Neuronal stem cell (in vitro differentiated cells): Measurements from ENCODE around the gene TRIM47.
A peak's percentile ranks its signal among the peaks of the same experiment; 100 is the strongest.

Experiments
- DNase-seq: peaks from one replicate; pipeline ENCODE4 v3.0.0-alpha.2; 2013; ENCODE audit warnings: low spot score
- H2AFZ ChIP-seq: one replicate; pipeline ENCODE4 v1.6.1; 2013; ENCODE audit warnings: mild to moderate bottlenecking, low read length, inconsistent platforms
- H2AK5ac ChIP-seq: 2 replicates; pipeline ENCODE4 v1.6.1; 2013; ENCODE audit warnings: low read depth, mild to moderate bottlenecking, inconsistent platforms, low read length, moderate library complexity, mixed read lengths
- H2BK120ac ChIP-seq: 2 replicates; pipeline ENCODE4 v1.6.1; 2013; ENCODE audit warnings: low read depth, mild to moderate bottlenecking, inconsistent platforms, low read length, moderate library complexity, mixed read lengths
- H2BK12ac ChIP-seq: one replicate; pipeline ENCODE4 v1.6.1; 2013; ENCODE audit warnings: low read length, inconsistent platforms
- H2BK15ac ChIP-seq: 2 replicates; pipeline ENCODE4 v1.6.1; 2013; ENCODE audit warnings: mild to moderate bottlenecking, low read length, inconsistent platforms, mixed read lengths
- H2BK5ac ChIP-seq: one replicate; pipeline ENCODE4 v1.6.1; 2013; ENCODE audit warnings: inconsistent platforms, mild to moderate bottlenecking, low read length, moderate library complexity
- H3K14ac ChIP-seq: one replicate; pipeline ENCODE4 v1.6.1; 2013; ENCODE audit warnings: low read length, inconsistent platforms
- H3K18ac ChIP-seq: 2 replicates; pipeline ENCODE4 v1.6.1; 2013; ENCODE audit warnings: low read length, inconsistent platforms
- H3K23ac ChIP-seq: 2 replicates; pipeline ENCODE4 v1.6.1; 2013; ENCODE audit warnings: low read depth, mild to moderate bottlenecking, mixed read lengths, low read length, inconsistent platforms; ENCODE audit not compliant: poor library complexity
- H3K27ac ChIP-seq: replicated peaks from 3 replicates; pipeline ENCODE4 v1.5.1; 2013; ENCODE audit warnings: low read length, inconsistent platforms
- H3K27me3 ChIP-seq, 3 experiments: 2 replicates each; pipeline ENCODE4 v1.6.1; 2013; ENCODE audit warnings: low read length in 3 of 3, mild to moderate bottlenecking in 2 of 3, inconsistent platforms in 1 of 3, low read depth in 1 of 3, mixed read lengths in 1 of 3, moderate library complexity in 1 of 3; ENCODE audit not compliant: control insufficient read depth in 3 of 3, insufficient read depth in 3 of 3
- H3K36me3 ChIP-seq, 2 donors: replicated peaks in 1 of 2; 2 replicates each; pipeline ENCODE4 v1.6.1; 2013; ENCODE audit warnings: low read length in 2 of 2; ENCODE audit not compliant: control insufficient read depth in 2 of 2, insufficient read depth in 2 of 2
- H3K4ac ChIP-seq: 2 replicates; pipeline ENCODE4 v1.6.1; 2013; ENCODE audit warnings: inconsistent platforms, mild to moderate bottlenecking, low read length, moderate library complexity
- H3K4me1 ChIP-seq, 2 donors: 1 replicate in 1 of 2; 2 replicates in 1 of 2; pipeline ENCODE4 v1.6.1; 2013; ENCODE audit warnings: low read length in 2 of 2, low read depth in 1 of 2; ENCODE audit not compliant: control insufficient read depth in 2 of 2, insufficient read depth in 1 of 2
- H3K4me2 ChIP-seq: one replicate; pipeline ENCODE4 v1.6.1; 2013; ENCODE audit warnings: mild to moderate bottlenecking, low read length, inconsistent platforms; ENCODE audit not compliant: insufficient read depth, poor library complexity, severe bottlenecking
- H3K4me3 ChIP-seq, 2 donors: 2 replicates each; pipeline ENCODE4 v1.5.1; 2013; ENCODE audit warnings: low read length in 2 of 2, mild to moderate bottlenecking in 2 of 2, inconsistent platforms in 1 of 2, moderate library complexity in 1 of 2
- H3K79me1 ChIP-seq: one replicate; pipeline ENCODE4 v1.6.1; 2013; ENCODE audit warnings: low read depth, mild to moderate bottlenecking, inconsistent platforms, low read length, moderate library complexity
- H3K9ac ChIP-seq: one replicate; pipeline ENCODE4 v1.6.1; 2013; ENCODE audit warnings: mild to moderate bottlenecking, low read depth, low read length, inconsistent platforms; ENCODE audit not compliant: poor library complexity
- H3K9me3 ChIP-seq, 2 donors: replicated peaks in 1 of 2; 2 replicates each; pipeline versions ENCODE3 to v1.6.1; 2013; ENCODE audit warnings: low read length in 2 of 2, mild to moderate bottlenecking in 2 of 2, inconsistent platforms in 1 of 2, low read depth in 1 of 2, mixed read lengths in 1 of 2, moderate library complexity in 1 of 2; ENCODE audit not compliant: control insufficient read depth in 2 of 2, insufficient read depth in 1 of 2
- H4K8ac ChIP-seq: one replicate; pipeline ENCODE4 v1.6.1; 2013; ENCODE audit warnings: low read depth, mild to moderate bottlenecking, inconsistent platforms, low read length, moderate library complexity
- H4K91ac ChIP-seq: one replicate; pipeline ENCODE4 v1.6.1; 2013; ENCODE audit warnings: low read length, low read depth, mild to moderate bottlenecking, inconsistent platforms; ENCODE audit not compliant: poor library complexity
- WGBS, 2 donors: extraction: QIAGEN DNeasy Blood & Tissue Kit; methylation state at CpG; one replicate each; pipeline ENCODE4 v1.1.7; 2013; ENCODE audit warnings: missing lambda C conversion rate in 2 of 2, mixed read lengths in 1 of 2; ENCODE audit not compliant: insufficient read length in 2 of 2, insufficient replicate concordance in 1 of 2; ENCODE audit errors: extremely low coverage in 2 of 2; 5-methylcytosine and 5-hydroxymethylcytosine counted together

The TRIM47 gene

GRCh38 chr17:75825748-75826370, 52.5 kb downstream of the TRIM47 start:
- no peak for DNase-seq
- Histone ChIP-seq H3K27ac (no peak overlapping the region), H3K9me3 (no peaks in the 10 kb centered on the region), H4K91ac (no peak overlapping the region), H2BK15ac (no peak overlapping the region), H3K9ac (no peak overlapping the region), H2BK5ac (no peak overlapping the region), H3K4me1 (peaks cover 10 to 11% of the 10 kb centered on the region in 2 donors), H3K4me3 (no peak overlapping the region), H3K27me3 (no peaks in the 10 kb centered on the region), H3K4ac (no peak overlapping the region), H2BK120ac (no peak overlapping the region), H3K4me2 (no peak overlapping the region), H3K23ac (peak overlapping the region; percentile 77), H2AFZ (no peak overlapping the region), H3K79me1 (peaks cover 9% of the 10 kb centered on the region), H2BK12ac (no peak overlapping the region), H3K18ac (no peak overlapping the region), H3K36me3 (peaks cover 39 to 56% of the 10 kb centered on the region in 2 donors), H3K14ac (no peak overlapping the region), H2AK5ac (no peak overlapping the region), H4K8ac (no peak overlapping the region)
- WGBS, 2 donors, result no CpG with 5 or more reads among the region's 12 CpGs

GRCh38 chr17:75825149-75825552, 53.2 kb downstream of the TRIM47 start:
- no peak overlapping the region for H2BK15ac ChIP-seq
- no peak overlapping the region for H3K4ac ChIP-seq
- H3K27me3 ChIP-seq, result no peaks in the 10 kb centered on the region
- WGBS, 2 donors, result no CpG with 5 or more reads among the region's 13 CpGs
- H3K9me3 ChIP-seq, result no peaks in the 10 kb centered on the region
- H4K91ac ChIP-seq, result no peak overlapping the region
- H2BK12ac ChIP-seq, result no peak overlapping the region
- H3K36me3 ChIP-seq, result peaks cover 47 to 63% of the 10 kb centered on the region in 2 donors
- no peak overlapping the region for H2AK5ac ChIP-seq
- H3K14ac ChIP-seq, result no peak overlapping the region
- no peak overlapping the region for H3K18ac ChIP-seq
- H2AFZ ChIP-seq, result no peak overlapping the region
- H3K23ac ChIP-seq, result no peak overlapping the region
- H2BK5ac ChIP-seq, result no peak overlapping the region
- H4K8ac ChIP-seq, result no peak overlapping the region
- peaks cover 6 to 11% of the 10 kb centered on the region in 2 donors for H3K4me1 ChIP-seq
- no peak overlapping the region for H3K27ac ChIP-seq
- no peak overlapping the region for H3K9ac ChIP-seq
- H3K4me3 ChIP-seq, result no peak overlapping the region
- DNase-seq, result no peak
- no peak overlapping the region for H3K4me2 ChIP-seq
- H2BK120ac ChIP-seq, result no peak overlapping the region
- H3K79me1 ChIP-seq, result peaks cover 9% of the 10 kb centered on the region

GRCh38 chr17:75824666-75825065, 53.7 kb downstream of the TRIM47 start:
- Histone ChIP-seq H3K79me1 (peaks cover 9% of the 10 kb centered on the region), H3K23ac (no peak overlapping the region), H3K27ac (no peak overlapping the region), H3K4me1 (peaks cover 6 to 11% of the 10 kb centered on the region in 2 donors), H3K9ac (no peak overlapping the region), H3K9me3 (no peaks in the 10 kb centered on the region), H3K18ac (no peak overlapping the region), H3K36me3 (peaks cover 51 to 68% of the 10 kb centered on the region in 2 donors), H4K8ac (no peak overlapping the region), H4K91ac (no peak overlapping the region), H3K4me3 (no peak overlapping the region), H3K27me3 (no peaks in the 10 kb centered on the region), H2BK12ac (no peak overlapping the region), H3K4me2 (no peak overlapping the region), H2AK5ac (no peak overlapping the region), H3K4ac (no peak overlapping the region), H2BK5ac (no peak overlapping the region), H2BK120ac (no peak overlapping the region), H3K14ac (no peak overlapping the region), H2AFZ (no peak overlapping the region), H2BK15ac (no peak overlapping the region)
- WGBS, 2 donors, result no CpG with 5 or more reads among the region's 2 CpGs
- DNase-seq, result no peak
